Neural progenitor cell (in vitro differentiated cells): ENCODE data around the gene TNXB. TPM values are rescaled to one million over a fixed set of nuclear protein-coding genes. Genes with fewer than 3 reads are reported as not detected.
A peak's percentile ranks its signal among the peaks of the same experiment; 100 is the strongest.

ENCODE experiments used
- DNase-seq: peaks from one replicate; pipeline ENCODE4 v3.0.0-alpha.2; 2016; ENCODE audit warnings: low spot score
- H2AFZ ChIP-seq: fragments of 200-600 bp; sonication (generic); replicated peaks from 2 replicates; pipeline ENCODE4 v1.6.1; 2016; ENCODE audit warnings: antibody characterized with exemption
- H3F3A ChIP-seq: fragments of 200-600 bp; sonication (generic); 2 replicates; pipeline ENCODE4 v1.6.1; 2016; ENCODE audit warnings: antibody characterized with exemption, low read depth
- H3K27ac ChIP-seq: fragments of 200-600 bp; sonication (generic); 2 replicates; pipeline ENCODE4 v1.5.1; 2016; ENCODE audit warnings: mild to moderate bottlenecking
- H3K27me3 ChIP-seq: fragments of 200-600 bp; sonication (generic); 2 replicates; pipeline ENCODE4 v1.6.1; 2016; ENCODE audit warnings: mild to moderate bottlenecking, moderate library complexity
- H3K36me3 ChIP-seq: fragments of 200-600 bp; sonication (generic); 2 replicates; pipeline ENCODE4 v1.5.1; 2016
- H3K4me1 ChIP-seq: fragments of 200-600 bp; sonication (generic); 2 replicates; pipeline ENCODE4 v1.6.1; 2016; ENCODE audit warnings: mixed run types
- H3K4me2 ChIP-seq: fragments of 200-600 bp; sonication (generic); 2 replicates; pipeline ENCODE4 v1.6.1; 2016
- H3K4me3 ChIP-seq: fragments of 200-600 bp; sonication (generic); 2 replicates; pipeline ENCODE4 v1.5.1; 2016
- H3K79me2 ChIP-seq: fragments of 200-600 bp; sonication (generic); 2 replicates; pipeline ENCODE4 v1.6.1; 2016; ENCODE audit warnings: low read depth
- H3K9ac ChIP-seq: fragments of 200-600 bp; sonication (generic); 2 replicates; pipeline ENCODE4 v1.6.1; 2016
- H3K9me3 ChIP-seq: fragments of 200-600 bp; sonication (generic); 2 replicates; pipeline ENCODE4 v1.5.1; 2016; ENCODE audit warnings: low read depth
- H4K20me1 ChIP-seq: fragments of 200-600 bp; sonication (generic); 2 replicates; pipeline ENCODE4 v1.6.1; 2016; ENCODE audit warnings: low read depth
- H3K27ac Mint-ChIP-seq: 3 replicates; pipeline ENCODE4 v1.8.0; 2021; ENCODE audit warnings: mixed read lengths
- H3K27me3 Mint-ChIP-seq: 2 replicates; pipeline ENCODE4 v1.8.0; 2022; ENCODE audit warnings: low read depth, mild to moderate bottlenecking, inconsistent platforms, moderate library complexity, mixed read lengths; ENCODE audit not compliant: insufficient read depth
- H3K36me3 Mint-ChIP-seq: 3 replicates; pipeline ENCODE4 v1.8.0; 2021; ENCODE audit warnings: mixed read lengths
- H3K4me1 Mint-ChIP-seq: 3 replicates; pipeline ENCODE4 v1.8.0; 2021; ENCODE audit warnings: mixed read lengths
- H3K4me3 Mint-ChIP-seq: 3 replicates; pipeline ENCODE4 v1.8.0; 2021; ENCODE audit warnings: mild to moderate bottlenecking, moderate library complexity, mixed read lengths
- H3K9me3 Mint-ChIP-seq: 3 replicates; pipeline ENCODE4 v1.8.0; 2020; ENCODE audit warnings: mixed read lengths
- CTCF ChIP-seq: fragments of 200-600 bp; sonication (generic); IDR thresholded peaks from 2 replicates; pipeline ENCODE4 v1.5.1; 2017; ENCODE audit warnings: antibody characterized with exemption, mild to moderate bottlenecking
- EZH2 ChIP-seq: fragments of 200-600 bp; sonication (generic); IDR thresholded peaks from 2 replicates; pipeline ENCODE4 v1.6.1; 2017; ENCODE audit warnings: antibody characterized with exemption, mild to moderate bottlenecking, moderate library complexity
- EZH2phosphoT487 ChIP-seq: fragments of 200-600 bp; sonication (generic); IDR thresholded peaks from 2 replicates; pipeline ENCODE4 v1.6.1; 2017; ENCODE audit warnings: antibody characterized with exemption
- total RNA-seq: library from RNA; depleted of rRNA; stranded (reverse); fragments of >200 nt; gene quantifications from 2 replicates; pipeline ENCODE4 v1.2.3, GENCODE V29; 2015; ENCODE audit warnings: low replicate concordance

Gene TNXB
- total RNA-seq, 1 donor from 2014 or later: 0.71 TPM

- no peaks in the 10 kb centered on the region for H3K9me3 Mint-ChIP-seq
- Histone ChIP-seq H4K20me1 (no peaks in the 10 kb centered on the region), H2AFZ (no peak overlapping the region), H3K9ac (no peak overlapping the region), H3F3A (peaks cover 26% of the 10 kb centered on the region), H3K27ac (no peak overlapping the region), H3K79me2 (peaks cover 18% of the 10 kb centered on the region), H3K4me1 (peaks cover 13% of the 10 kb centered on the region), H3K36me3 (no peaks in the 10 kb centered on the region), H3K4me2 (no peak overlapping the region), H3K9me3 (no peaks in the 10 kb centered on the region), H3K27me3 (peaks cover 10% of the 10 kb centered on the region), H3K4me3 (no peak overlapping the region)
- TF ChIP-seq EZH2phosphoT487 (no peak), EZH2 (no peak), CTCF (no peak)
- H3K27ac Mint-ChIP-seq: peak overlapping the region; percentile 76
- no peak for DNase-seq
- H3K27me3 Mint-ChIP-seq: peaks cover 10% of the 10 kb centered on the region
- no peaks in the 10 kb centered on the region for H3K36me3 Mint-ChIP-seq
- H3K4me1 Mint-ChIP-seq: peaks cover 24% of the 10 kb centered on the region
- peak overlapping the region; percentile 46 for H3K4me3 Mint-ChIP-seq
Measured at GRCh38 chr6:32132110-32132509, 23.0 kb upstream of the TNXB start.

- Mint-ChIP-seq H3K36me3 (no peaks in the 10 kb centered on the region), H3K27ac (no peak overlapping the region), H3K27me3 (peaks cover 10% of the 10 kb centered on the region), H3K4me1 (peaks cover 30% of the 10 kb centered on the region), H3K9me3 (no peaks in the 10 kb centered on the region), H3K4me3 (peak overlapping the region; percentile 75)
- Histone ChIP-seq H3K27ac (no peak overlapping the region), H3K27me3 (peaks cover 10% of the 10 kb centered on the region), H3K79me2 (peaks cover 24% of the 10 kb centered on the region), H3K9ac (no peak overlapping the region), H3F3A (peaks cover 29% of the 10 kb centered on the region), H3K4me3 (no peak overlapping the region), H3K4me2 (no peak overlapping the region), H3K36me3 (no peaks in the 10 kb centered on the region), H3K4me1 (peaks cover 18% of the 10 kb centered on the region), H4K20me1 (no peaks in the 10 kb centered on the region), H2AFZ (no peak overlapping the region), H3K9me3 (no peaks in the 10 kb centered on the region)
- TF ChIP-seq EZH2phosphoT487: no peak
- no peak for TF ChIP-seq EZH2
- no peak for TF ChIP-seq CTCF
- no peak for DNase-seq
Measured at GRCh38 chr6:32131439-32131948, 22.4 kb upstream of the TNXB start.

GRCh38 chr6:32129297-32130088 is 20.4 kb upstream of the TNXB start:
- no peak overlapping the region for H3K27ac ChIP-seq
- H3K27ac Mint-ChIP-seq: peak overlapping the region; percentile 93

More at GRCh38 chr6:32129297-32130088, 20.4 kb upstream of the TNXB start:
- H3K4me2 ChIP-seq: peak overlapping the region; percentile 93
- peaks cover 29% of the 10 kb centered on the region for H3F3A ChIP-seq
- H3K4me1 Mint-ChIP-seq: peaks cover 36% of the 10 kb centered on the region
- no peaks in the 10 kb centered on the region for H3K9me3 Mint-ChIP-seq
- H3K36me3 ChIP-seq: no peaks in the 10 kb centered on the region
- H3K4me3 Mint-ChIP-seq: peak overlapping the region; percentile 98
- peaks cover 32% of the 10 kb centered on the region for H3K79me2 ChIP-seq
- H3K9me3 ChIP-seq: no peaks in the 10 kb centered on the region
- H3K4me3 ChIP-seq: peak overlapping the region; percentile 87
- peaks cover 18% of the 10 kb centered on the region for H3K4me1 ChIP-seq
- peaks cover 7% of the 10 kb centered on the region for H3K36me3 Mint-ChIP-seq
- DNase-seq: peak; percentile 18
- peak overlapping the region; percentile 60 for H3K9ac ChIP-seq
- TF ChIP-seq CTCF (no peak), EZH2phosphoT487 (no peak), EZH2 (no peak)
- H2AFZ ChIP-seq: peak overlapping the region; percentile 85
- peaks cover 9% of the 10 kb centered on the region for H3K27me3 Mint-ChIP-seq
- H3K27me3 ChIP-seq: peaks cover 5% of the 10 kb centered on the region
- no peaks in the 10 kb centered on the region for H4K20me1 ChIP-seq
